Keratinocyte (primary cell): Measurements from ENCODE around the gene AGPS. TPM values are rescaled to one million over a fixed set of nuclear protein-coding genes. Genes with fewer than 3 reads are reported as not detected.

Experiments
- DNase-seq: peaks from one replicate; pipeline ENCODE4 v3.0.0-alpha.2; 2011; ENCODE audit warnings: low read depth, missing footprints, low spot score
- FAIRE-seq: peaks from 2 replicates; lab custom pipeline; 2011; peaks lifted over from hg19 to GRCh38; lab: Jason Lieb, UNC
- H2AFZ ChIP-seq: 2 replicates; pipeline ENCODE4 v1.6.0; 2012; ENCODE audit warnings: low read length, control low read depth, inconsistent platforms; ENCODE audit not compliant: control insufficient read depth
- H3K27ac ChIP-seq: 2 replicates; pipeline ENCODE4 v1.5.1; 2011; ENCODE audit warnings: low read length; ENCODE audit not compliant: control insufficient read depth, insufficient read depth
- H3K27me3 ChIP-seq: 3 replicates; pipeline ENCODE4 v1.6.0; 2011; ENCODE audit warnings: low read length; ENCODE audit not compliant: control insufficient read depth, insufficient read depth; ENCODE audit errors: extremely low read depth
- H3K36me3 ChIP-seq, 2 experiments: 2 replicates in 1 of 2; 3 replicates in 1 of 2; pipeline ENCODE4 v1.5.1; 2011; ENCODE audit warnings: low read length in 2 of 2, mild to moderate bottlenecking in 1 of 2; ENCODE audit not compliant: control insufficient read depth in 2 of 2, insufficient read depth in 2 of 2; ENCODE audit errors: extremely low read depth in 1 of 2
- H3K4me1 ChIP-seq: 3 replicates; pipeline ENCODE4 v1.5.1; 2011; ENCODE audit warnings: low read length; ENCODE audit not compliant: control insufficient read depth, insufficient read depth; ENCODE audit errors: extremely low read depth
- H3K4me2 ChIP-seq: 3 replicates; pipeline ENCODE4 v1.6.0; 2011; ENCODE audit warnings: low read depth, low read length; ENCODE audit not compliant: control insufficient read depth, insufficient read depth; ENCODE audit errors: extremely low read depth
- H3K4me3 ChIP-seq, 3 experiments: fragments of 200-600 bp in 1 of 3; sonication (generic) in 1 of 3; 2 replicates in 2 of 3; 3 replicates in 1 of 3; pipeline ENCODE4 v1.5.1; 2011 to 2016; ENCODE audit warnings: low read length in 3 of 3, mild to moderate bottlenecking in 3 of 3, control low read depth in 2 of 3, inconsistent platforms in 1 of 3, low read depth in 1 of 3, mixed read lengths in 1 of 3, mixed run types in 1 of 3, moderate library complexity in 1 of 3; ENCODE audit not compliant: control insufficient read depth in 2 of 3, insufficient read depth in 2 of 3; ENCODE audit errors: extremely low read depth in 1 of 3
- H3K79me2 ChIP-seq: 2 replicates; pipeline ENCODE4 v1.6.0; 2012; ENCODE audit warnings: low read length; ENCODE audit not compliant: control insufficient read depth, insufficient read depth
- H3K9ac ChIP-seq: 3 replicates; pipeline ENCODE4 v1.6.0; 2011; ENCODE audit warnings: low read length; ENCODE audit not compliant: control insufficient read depth, insufficient read depth; ENCODE audit errors: extremely low read depth
- H3K9me1 ChIP-seq: 3 replicates; pipeline ENCODE4 v1.6.0; 2011; ENCODE audit warnings: low read length; ENCODE audit not compliant: control insufficient read depth, insufficient read depth; ENCODE audit errors: extremely low read depth
- H3K9me3 ChIP-seq: 2 replicates; pipeline ENCODE4 v1.5.1; 2012; ENCODE audit warnings: low read depth, low read length; ENCODE audit not compliant: control insufficient read depth
- H4K20me1 ChIP-seq: 3 replicates; pipeline ENCODE4 v1.6.0; 2011; ENCODE audit warnings: low read length; ENCODE audit not compliant: control insufficient read depth, insufficient read depth; ENCODE audit errors: extremely low read depth
- CTCF ChIP-seq, 3 experiments: IDR thresholded peaks in 1 of 3; conservative IDR thresholded peaks in 1 of 3; optimal IDR thresholded peaks in 1 of 3; 2 replicates in 2 of 3; 3 replicates in 1 of 3; pipeline versions ENCODE3 to v1.5.1; 2011; ENCODE audit warnings: low read length in 3 of 3, mild to moderate bottlenecking in 3 of 3, moderate library complexity in 2 of 3, control low read depth in 1 of 3, inconsistent platforms in 1 of 3; ENCODE audit not compliant: insufficient read depth in 2 of 3; ENCODE audit errors: extremely low read depth in 1 of 3
- EZH2 ChIP-seq: IDR thresholded peaks from one replicate; pipeline ENCODE4 v1.6.1; 2012; ENCODE audit warnings: inconsistent platforms, mild to moderate bottlenecking, low read length, moderate library complexity
- dilution Hi-C: fragments of 300-500 bp; cut with MboI; formaldehyde crosslinking; loops from one replicate; pipeline ENCODE4 v1.7.0; 2020; ENCODE audit warnings: low sequenced_read_pairs; ENCODE audit not compliant: extremely low pct_ligation_motif_present
- polyA plus RNA-seq, 5 experiments: library from polyadenylated mRNA; depleted of rRNA in 3 of 5; stranded (reverse) in 3 of 5; stranded (forward) in 1 of 5; unstranded in 1 of 5; fragments of >200 nt; gene quantifications; 1 replicate in 1 of 5; 2 replicates in 3 of 5; 3 replicates in 1 of 5; pipeline versions ENCODE4 v1.2.1 to v1.2.3, GENCODE V29; 2011 to 2012; ENCODE audit warnings: missing spikeins in 2 of 5, low read depth in 1 of 5, low replicate concordance in 1 of 5

AGPS gene
- polyA plus RNA-seq, 1 donor (not counting 4 experiments of a cell fraction or from before 2014, with no cell fraction given): 28.0 TPM

- Histone ChIP-seq H3K36me3 (no peaks in the 10 kb centered on the region), H4K20me1 (no peaks in the 10 kb centered on the region), H3K27ac (no peak overlapping the region), H3K79me2 (no peaks in the 10 kb centered on the region), H3K4me3 (no peak overlapping the region), H2AFZ (no peak overlapping the region), H3K9me1 (no peaks in the 10 kb centered on the region), H3K9ac (no peak overlapping the region), H3K4me1 (no peaks in the 10 kb centered on the region), H3K4me2 (no peak overlapping the region), H3K27me3 (no peaks in the 10 kb centered on the region), H3K9me3 (no peaks in the 10 kb centered on the region)
- dilution Hi-C loops: no loop called here
- DNase-seq: no peak
- FAIRE-seq: no peak
- TF ChIP-seq CTCF (optimal IDR thresholded peaks at IDR 0.05 in 1 of 3, IDR thresholded peaks at IDR 0.05 in 1 of 3, conservative IDR thresholded peaks at IDR 0.05 in 1 of 3; ENCODE audit: extremely low read depth in 1 of 3, insufficient read depth in 2 of 3, low read length in 3 of 3) (no peak), EZH2 (no peak)
Measured at GRCh38 chr2:177528351-177528933, 135.9 kb downstream of the AGPS start.

GRCh38 chr2:177529166-177529565 lies 136.6 kb downstream of the AGPS start:
- no peak overlapping the region for H2AFZ ChIP-seq
- no peaks in the 10 kb centered on the region for H3K36me3 ChIP-seq
- no peaks in the 10 kb centered on the region for H3K4me1 ChIP-seq
- no peaks in the 10 kb centered on the region for H3K9me1 ChIP-seq
- H3K4me3 ChIP-seq: no peak overlapping the region
- no peaks in the 10 kb centered on the region for H4K20me1 ChIP-seq
- H3K9me3 ChIP-seq: no peaks in the 10 kb centered on the region
- no peak overlapping the region for H3K4me2 ChIP-seq
- no peak for FAIRE-seq
- no peak for DNase-seq
- dilution Hi-C loops: no loop called here
- no peaks in the 10 kb centered on the region for H3K27me3 ChIP-seq
- H3K9ac ChIP-seq: no peak overlapping the region
- no peak overlapping the region for H3K27ac ChIP-seq
- no peaks in the 10 kb centered on the region for H3K79me2 ChIP-seq
- TF ChIP-seq EZH2 (no peak), CTCF (optimal IDR thresholded peaks at IDR 0.05 in 1 of 3, IDR thresholded peaks at IDR 0.05 in 1 of 3, conservative IDR thresholded peaks at IDR 0.05 in 1 of 3; ENCODE audit: extremely low read depth in 1 of 3, insufficient read depth in 2 of 3, low read length in 3 of 3) (no peak)
